Mucosa of descending colon (tissue), 3 donors: ENCODE results near the gene GALNT8. TPM values are rescaled to one million over a fixed set of nuclear protein-coding genes. Genes with fewer than 3 reads are reported as not detected.

Experiments
- ATAC-seq: fragments of 200-7000 bp; cut with Tn5 transposase; one replicate; pipeline ENCODE4 v1.9.1; 2020; ENCODE audit warnings: mild to moderate bottlenecking, moderate library complexity
- DNase-seq, 3 donors: peaks; one replicate each; pipeline ENCODE4 v3.0.0-alpha.2; 2020
- H3K36me3 ChIP-seq: fragments of 200-600 bp; one replicate; pipeline ENCODE4 v1.8.0; 2021; ENCODE audit warnings: low read depth, mild to moderate bottlenecking
- H3K4me1 ChIP-seq: fragments of 200-600 bp; one replicate; pipeline ENCODE4 v1.8.0; 2021; ENCODE audit warnings: low read depth, mild to moderate bottlenecking
- H3K4me3 ChIP-seq: fragments of 200-600 bp; one replicate; pipeline ENCODE4 v1.8.0; 2021; ENCODE audit warnings: mild to moderate bottlenecking
- H3K9me3 ChIP-seq: fragments of 200-600 bp; one replicate; pipeline ENCODE4 v1.8.0; 2021; ENCODE audit warnings: mild to moderate bottlenecking
- intact Hi-C, 2 donors: fragments of 100-400 bp; cut with DNase I in 1 of 2; cut with micrococcal nuclease in 1 of 2; formaldehyde crosslinking; loops; one replicate each; pipeline versions ENCODE4 v1.11.0 to v1.11.1; 2022; cut with DNase I, micrococcal nuclease
- total RNA-seq, 3 donors: library from RNA; stranded (reverse); fragmentation: NEBNext Ultra II Directional in 2 of 3; extraction: Animal tissue kit (Norgen Biotek cat#: 25700) in 2 of 3; gene quantifications; one replicate each; pipeline versions ENCODE4 v1.2.1 to v1.2.4, GENCODE V29; 2021 to 2023
- TF ChIP-seq, protein P1 (sequence below): fragments of 200-600 bp; IDR thresholded peaks from one replicate; pipeline ENCODE4 v1.8.0; 2022; ENCODE audit warnings: antibody characterized with exemption, mild to moderate bottlenecking
- donor health status: DM: no; HTN: no; CAD: no; lungs with moderate emphysema.
- donor health status: DM: no; HTN: no; CAD: no.
- donor health status: DM: no; HTN: yes; CAD: no.

Gene GALNT8
- total RNA-seq, 3 donors from 2014 or later = 7.9 to 19.4 (median 18.9) TPM

DNA sequence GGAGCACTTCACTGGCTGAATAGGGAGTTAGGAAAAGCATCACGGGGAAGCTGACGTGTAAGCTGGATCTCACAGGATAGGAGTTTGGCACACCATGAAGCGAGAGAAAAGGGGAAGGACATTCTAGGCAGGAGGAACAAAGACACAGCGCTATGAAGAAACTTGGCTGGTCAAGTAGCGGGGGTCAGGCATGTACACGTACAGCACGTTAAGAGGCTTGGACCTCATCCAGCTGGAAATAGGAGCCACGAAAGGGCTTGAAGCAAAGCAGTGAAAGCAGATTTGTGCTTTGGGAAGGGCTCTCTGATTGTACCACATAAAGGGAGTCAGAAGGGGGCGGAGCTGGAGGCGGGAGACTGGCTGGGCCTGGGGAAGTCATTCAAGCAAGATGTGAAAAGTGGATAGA is 19.6 kb upstream of the GALNT8 start:
- Histone ChIP-seq H3K9me3 (no peaks in the 10 kb centered on the region), H3K36me3 (no peaks in the 10 kb centered on the region), H3K4me3 (no peak overlapping the region), H3K4me1 (no peaks in the 10 kb centered on the region)
- ATAC-seq (no peak), DNase-seq (no peak)
- intact Hi-C loops = no loop called here
- TF ChIP-seq, protein P1, sequence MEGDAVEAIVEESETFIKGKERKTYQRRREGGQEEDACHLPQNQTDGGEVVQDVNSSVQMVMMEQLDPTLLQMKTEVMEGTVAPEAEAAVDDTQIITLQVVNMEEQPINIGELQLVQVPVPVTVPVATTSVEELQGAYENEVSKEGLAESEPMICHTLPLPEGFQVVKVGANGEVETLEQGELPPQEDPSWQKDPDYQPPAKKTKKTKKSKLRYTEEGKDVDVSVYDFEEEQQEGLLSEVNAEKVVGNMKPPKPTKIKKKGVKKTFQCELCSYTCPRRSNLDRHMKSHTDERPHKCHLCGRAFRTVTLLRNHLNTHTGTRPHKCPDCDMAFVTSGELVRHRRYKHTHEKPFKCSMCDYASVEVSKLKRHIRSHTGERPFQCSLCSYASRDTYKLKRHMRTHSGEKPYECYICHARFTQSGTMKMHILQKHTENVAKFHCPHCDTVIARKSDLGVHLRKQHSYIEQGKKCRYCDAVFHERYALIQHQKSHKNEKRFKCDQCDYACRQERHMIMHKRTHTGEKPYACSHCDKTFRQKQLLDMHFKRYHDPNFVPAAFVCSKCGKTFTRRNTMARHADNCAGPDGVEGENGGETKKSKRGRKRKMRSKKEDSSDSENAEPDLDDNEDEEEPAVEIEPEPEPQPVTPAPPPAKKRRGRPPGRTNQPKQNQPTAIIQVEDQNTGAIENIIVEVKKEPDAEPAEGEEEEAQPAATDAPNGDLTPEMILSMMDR = no peak

DNA sequence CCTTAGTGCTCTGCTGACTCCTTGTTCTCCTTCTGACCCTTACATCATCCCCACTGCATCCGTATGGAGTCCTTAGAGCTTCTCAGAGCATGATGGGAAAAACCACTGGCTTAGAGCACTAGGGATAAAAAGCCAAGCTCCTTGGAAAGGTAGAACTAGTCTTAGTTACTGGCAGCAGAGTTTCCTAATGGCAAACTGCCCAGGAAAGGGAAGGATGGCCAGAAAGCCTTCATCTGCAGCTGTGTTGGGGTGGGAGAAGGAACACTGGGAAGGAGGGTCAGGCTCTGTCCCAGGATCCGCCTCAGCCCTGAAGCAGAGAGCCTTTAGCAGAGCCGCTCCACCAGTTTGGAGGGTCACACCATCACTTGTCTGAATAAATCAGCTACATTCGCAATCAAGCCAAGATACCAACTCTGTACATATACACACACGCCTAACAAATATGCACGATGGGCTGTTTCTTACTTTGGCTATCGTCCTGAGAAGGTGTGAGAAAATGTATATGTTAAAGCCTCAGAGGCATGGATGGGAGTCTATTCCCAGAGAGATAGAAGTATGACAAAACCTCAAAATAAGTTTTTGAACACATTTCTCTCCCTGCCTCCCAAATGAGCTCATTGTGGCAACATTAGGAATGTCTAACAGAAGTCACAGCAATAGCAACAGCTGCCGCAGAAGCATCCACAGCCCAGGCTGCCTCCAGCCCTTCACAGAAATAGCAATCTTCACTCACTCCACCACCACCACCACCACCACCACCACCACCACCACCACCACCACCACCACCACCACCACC is 18.6 kb upstream of the GALNT8 start:
- ATAC-seq = no peak
- intact Hi-C loops = no loop called here
- no peak overlapping the region for H3K4me3 ChIP-seq
- H3K36me3 ChIP-seq = no peaks in the 10 kb centered on the region
- H3K9me3 ChIP-seq = no peaks in the 10 kb centered on the region
- no peak for DNase-seq
- H3K4me1 ChIP-seq = no peaks in the 10 kb centered on the region
- TF ChIP-seq, protein P1 = no peak

DNA sequence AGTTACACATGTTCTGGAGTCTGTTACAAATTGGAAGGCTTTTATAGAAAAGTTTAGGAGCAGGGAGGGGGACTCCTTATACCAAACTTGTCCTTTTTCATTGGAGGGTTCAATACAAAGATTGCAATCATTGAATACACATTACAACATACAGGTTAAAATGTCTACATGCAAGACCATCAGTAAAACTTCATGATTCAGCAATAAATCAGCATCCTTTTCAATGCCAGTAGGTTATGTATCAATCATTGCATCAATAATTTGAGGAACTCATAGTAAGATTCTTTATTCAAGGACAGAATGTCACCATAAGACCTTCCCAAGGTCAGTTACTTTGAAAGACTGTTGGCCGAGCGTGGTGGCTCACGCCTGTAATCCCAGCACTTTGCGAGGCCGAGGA is 16.5 kb upstream of the GALNT8 start:
- no peak for ATAC-seq
- no peaks in the 10 kb centered on the region for H3K36me3 ChIP-seq
- H3K4me1 ChIP-seq = no peaks in the 10 kb centered on the region
- intact Hi-C loops = no loop called here
- DNase-seq = no peak
- no peak overlapping the region for H3K4me3 ChIP-seq
- no peaks in the 10 kb centered on the region for H3K9me3 ChIP-seq
- TF ChIP-seq, protein P1 = no peak

DNA sequence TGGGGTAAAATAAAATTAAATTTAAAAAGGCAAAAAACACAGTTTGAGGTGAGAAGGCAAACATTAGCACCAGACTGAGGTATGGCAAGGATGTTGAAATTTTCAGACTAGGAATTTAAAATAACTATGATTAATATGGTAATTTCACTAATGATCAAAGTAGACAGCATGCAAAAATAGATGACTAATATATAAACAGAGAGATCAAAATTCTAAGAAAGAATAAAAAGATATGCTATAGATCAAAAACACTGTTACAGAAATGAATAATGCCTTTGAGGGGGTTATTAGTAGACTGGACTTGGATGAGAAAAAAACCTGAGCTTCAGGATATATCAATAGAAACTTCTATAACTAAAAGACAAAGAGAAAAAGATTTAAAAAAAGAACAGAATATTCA is 14.4 kb upstream of the GALNT8 start:
- ATAC-seq (no peak), DNase-seq (no peak)
- H3K4me3 ChIP-seq = no peak overlapping the region
- no peaks in the 10 kb centered on the region for H3K9me3 ChIP-seq
- H3K36me3 ChIP-seq = no peaks in the 10 kb centered on the region
- intact Hi-C loops = no loop called here
- TF ChIP-seq, protein P1 = no peak
- no peaks in the 10 kb centered on the region for H3K4me1 ChIP-seq

DNA sequence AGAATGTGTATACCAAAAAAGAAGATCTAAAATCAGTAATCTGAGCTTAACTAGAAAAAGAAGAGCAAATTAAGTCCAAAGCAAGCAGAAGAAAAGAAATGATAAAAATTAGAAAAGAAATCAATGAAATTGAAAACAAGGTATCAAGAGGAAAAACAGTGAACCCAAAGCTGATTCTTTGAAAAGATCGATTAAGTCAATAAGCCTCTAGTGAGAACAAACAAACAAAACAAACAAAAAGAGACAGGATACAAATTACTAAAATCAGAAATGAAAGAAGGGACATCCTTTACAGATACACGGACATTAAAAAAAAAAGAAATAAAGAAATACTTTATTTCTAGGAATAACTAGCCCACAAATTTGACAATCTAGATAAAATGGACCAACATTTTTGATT is 12.9 kb upstream of the GALNT8 start:
- no peaks in the 10 kb centered on the region for H3K9me3 ChIP-seq
- H3K4me1 ChIP-seq = no peaks in the 10 kb centered on the region
- intact Hi-C loops = no loop called here
- no peak overlapping the region for H3K4me3 ChIP-seq
- DNase-seq (no peak), ATAC-seq (no peak)
- H3K36me3 ChIP-seq = no peaks in the 10 kb centered on the region
- TF ChIP-seq, protein P1 = no peak
